GM18502 (cell line): ENCODE results near the gene NELL1.
A peak's percentile ranks its signal among the peaks of the same experiment; 100 is the strongest.

Experiments used
- ATAC-seq: cut with Tn5 transposase; IDR thresholded peaks from one replicate; pipeline ENCODE4 v1.9.1; 2021; ENCODE audit warnings: mild to moderate bottlenecking; ENCODE audit not compliant: unreplicated experiment, poor library complexity

NELL1 gene

GRCh38 chr11:21460082-21460481 lies 790.7 kb downstream of the NELL1 start:
- no peak for ATAC-seq

DNA sequence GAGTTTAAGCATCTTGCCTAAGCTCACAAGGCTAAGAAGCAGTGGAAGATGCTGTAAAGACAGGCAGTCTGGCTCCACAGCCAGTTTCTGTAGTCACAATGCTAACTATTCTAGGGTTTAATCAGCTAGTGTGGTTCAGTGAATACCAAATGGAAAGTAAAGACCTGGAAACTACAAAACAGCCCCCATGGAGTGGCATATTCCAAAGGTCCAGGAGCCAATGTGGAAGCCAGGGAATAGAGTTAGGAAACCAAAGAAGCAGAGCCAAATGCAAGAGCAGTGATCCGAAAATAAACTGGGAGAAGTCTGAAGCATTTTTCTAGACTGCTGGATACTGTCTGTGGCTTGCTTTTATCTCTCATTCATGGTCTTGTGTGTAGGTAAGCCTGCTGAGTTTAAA lies 792.3 kb downstream of the NELL1 start:
- no peak for ATAC-seq

- no peak for ATAC-seq
Observed at GRCh38 chr11:21464601-21465193, 795.3 kb downstream of the NELL1 start.

DNA sequence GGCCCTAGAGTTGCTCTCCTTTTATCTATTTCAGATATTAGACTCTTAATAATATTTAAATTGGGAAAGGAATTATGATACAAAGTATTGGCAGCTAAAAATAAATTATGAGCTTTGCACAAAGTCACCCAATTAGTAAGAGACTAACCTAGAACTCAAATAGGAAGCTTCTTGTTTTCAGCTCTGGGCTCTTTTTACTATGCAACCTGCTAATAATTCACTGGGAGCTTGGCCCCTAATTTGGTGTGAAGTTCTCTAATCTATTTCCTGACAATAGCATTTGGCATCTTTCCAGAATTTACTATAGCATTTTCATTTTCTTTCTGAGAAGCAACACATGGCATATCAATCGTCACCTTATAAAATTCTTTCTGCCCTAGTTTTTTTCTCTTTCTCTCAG lies 795.8 kb downstream of the NELL1 start:
- ATAC-seq, result no peak

- no peak for ATAC-seq
Observed at GRCh38 chr11:21465920-21466319, 796.5 kb downstream of the NELL1 start.

GRCh38 chr11:21470521-21470920 lies 801.1 kb downstream of the NELL1 start:
- ATAC-seq, result no peak

DNA sequence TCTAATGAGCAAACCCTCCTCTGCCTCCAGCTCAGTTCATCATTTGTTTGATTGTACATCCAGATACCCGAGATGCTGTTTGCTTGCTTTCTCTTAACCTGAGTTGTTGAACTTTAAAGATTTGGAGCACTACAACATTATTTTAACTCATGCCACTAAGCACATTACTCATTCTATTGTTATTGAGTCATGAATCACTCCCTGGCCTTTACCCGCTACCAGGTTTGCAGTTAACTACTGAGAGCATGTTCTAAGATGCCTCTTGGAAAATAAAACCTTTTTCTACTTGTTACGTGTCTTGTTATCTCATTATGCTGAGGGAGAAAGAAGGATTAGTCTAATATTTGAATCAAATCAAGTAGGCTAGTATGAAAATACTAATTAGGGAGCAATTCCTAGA lies 802.9 kb downstream of the NELL1 start:
- no peak for ATAC-seq

DNA sequence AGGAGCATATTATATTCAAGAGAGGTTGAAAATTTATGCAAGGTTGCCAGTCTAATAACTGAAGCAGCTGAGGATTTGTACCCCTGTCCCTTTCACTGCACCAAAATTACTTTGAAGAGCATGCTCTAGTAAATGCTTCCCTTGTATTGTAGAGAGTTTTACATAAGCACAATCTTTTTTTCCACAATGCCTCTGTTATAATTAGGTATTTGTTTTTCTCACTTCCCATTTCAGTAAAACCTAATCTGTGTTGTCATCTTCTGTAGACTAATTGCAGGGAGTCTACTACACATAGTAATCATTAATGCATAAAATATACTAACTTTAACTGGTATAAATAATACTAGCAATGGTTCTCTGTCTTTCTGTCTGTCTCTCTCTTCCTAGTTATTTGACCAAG lies 805.1 kb downstream of the NELL1 start:
- ATAC-seq, result no peak

GRCh38 chr11:21475276-21475675 lies 805.9 kb downstream of the NELL1 start:
- no peak for ATAC-seq

DNA sequence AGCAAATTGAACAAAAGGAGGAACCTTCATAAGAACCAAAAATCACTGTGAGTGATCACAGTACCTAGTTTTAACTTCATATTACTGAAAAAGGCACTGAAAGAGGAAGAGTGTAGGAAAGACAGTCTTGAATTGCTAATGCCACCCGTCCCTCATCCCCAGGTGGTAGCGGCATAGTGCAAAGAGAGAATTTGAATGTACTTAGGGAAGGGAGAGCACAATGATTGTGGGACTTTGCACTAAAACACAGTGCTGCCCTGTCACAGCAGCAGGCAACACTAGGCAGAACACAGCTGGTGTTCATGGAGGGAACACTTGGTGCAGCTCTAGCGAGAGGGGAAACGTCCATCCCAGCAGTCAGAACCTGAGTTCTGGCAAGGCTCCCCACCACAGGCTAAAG lies 807.2 kb downstream of the NELL1 start:
- no peak for ATAC-seq

DNA sequence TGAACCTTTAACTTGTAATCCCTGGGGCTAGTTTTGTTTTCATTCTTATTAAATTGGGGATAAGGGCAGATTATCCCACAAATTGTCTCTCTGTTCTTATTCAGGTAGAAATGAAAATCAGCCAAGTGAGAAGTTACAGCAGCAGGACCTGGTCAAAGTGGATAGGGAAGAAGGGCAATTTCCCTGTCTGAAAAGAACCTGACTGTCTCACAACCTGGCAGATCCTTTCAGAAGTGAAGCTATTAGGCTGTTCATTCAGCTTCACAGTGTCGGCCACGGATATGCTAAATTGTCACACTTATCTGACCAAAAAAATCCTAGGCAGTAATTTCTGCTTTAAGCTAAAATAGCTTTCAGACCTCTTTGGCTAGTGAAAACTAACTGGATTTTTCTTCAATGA lies 810.9 kb downstream of the NELL1 start:
- no peak for ATAC-seq

DNA sequence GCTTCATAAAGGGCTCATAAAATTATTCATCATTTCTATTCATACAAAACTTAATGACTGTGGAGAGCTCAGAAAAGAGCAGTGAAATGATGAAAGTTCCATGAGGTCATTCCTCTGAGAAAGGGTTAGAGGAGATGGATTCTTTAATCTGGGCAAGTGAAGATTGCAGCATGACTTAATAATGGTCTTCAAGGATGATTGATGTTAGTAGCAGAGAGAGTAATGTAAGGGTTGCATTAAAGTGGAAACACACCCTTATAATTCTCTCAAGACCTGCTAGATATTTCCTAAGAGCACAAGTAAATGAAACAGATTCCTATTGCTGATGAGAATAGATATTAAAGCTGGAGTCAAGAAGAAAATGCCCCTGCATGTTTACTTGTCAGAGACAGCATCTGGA lies 811.9 kb downstream of the NELL1 start:
- no peak for ATAC-seq

GRCh38 chr11:21484039-21484438 lies 814.7 kb downstream of the NELL1 start:
- ATAC-seq, result no peak

GRCh38 chr11:21485006-21485405 lies 815.6 kb downstream of the NELL1 start:
- no peak for ATAC-seq

GRCh38 chr11:21485426-21485825 lies 816.0 kb downstream of the NELL1 start:
- no peak for ATAC-seq

GRCh38 chr11:21489416-21490115 lies 820.2 kb downstream of the NELL1 start:
- ATAC-seq, result no peak

DNA sequence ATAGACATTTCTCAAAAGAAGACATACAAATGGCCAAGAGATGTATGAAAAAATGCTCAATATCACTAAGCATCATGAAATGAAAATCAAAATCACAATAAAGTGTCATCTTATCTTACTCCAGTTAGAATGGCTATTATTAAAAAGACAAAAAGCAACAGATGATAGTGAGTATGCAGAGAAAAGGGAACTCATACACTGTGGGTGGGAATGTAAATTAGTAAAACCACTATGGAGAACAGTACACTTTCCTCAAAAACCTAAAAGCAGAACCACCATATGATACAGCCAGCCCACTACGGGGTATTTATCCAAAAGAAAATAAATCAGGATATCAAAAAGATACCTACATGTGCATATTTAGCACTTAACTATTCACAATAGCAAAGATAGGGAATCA lies 823.5 kb downstream of the NELL1 start:
- no peak for ATAC-seq

DNA sequence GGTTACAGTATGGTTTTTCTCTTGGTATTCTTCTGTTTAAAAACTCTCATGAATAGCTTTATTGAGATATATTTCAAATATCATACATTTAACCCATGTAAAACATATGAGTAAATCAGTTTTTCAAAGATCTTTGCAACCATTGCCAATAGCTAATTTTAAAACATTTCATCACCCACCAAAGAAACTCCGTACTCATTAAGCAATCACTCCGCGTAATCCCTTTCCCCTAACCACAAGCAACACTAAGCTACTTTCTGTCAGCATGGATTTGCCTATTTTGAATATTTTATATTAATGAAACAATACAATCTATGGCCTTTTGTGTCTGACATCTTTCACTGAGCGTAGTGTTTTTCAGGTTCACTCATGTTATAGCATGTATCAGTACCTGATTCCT lies 825.6 kb downstream of the NELL1 start:
- ATAC-seq, result no peak

- ATAC-seq, result no peak
Observed at GRCh38 chr11:21495879-21496278, 826.5 kb downstream of the NELL1 start.

DNA sequence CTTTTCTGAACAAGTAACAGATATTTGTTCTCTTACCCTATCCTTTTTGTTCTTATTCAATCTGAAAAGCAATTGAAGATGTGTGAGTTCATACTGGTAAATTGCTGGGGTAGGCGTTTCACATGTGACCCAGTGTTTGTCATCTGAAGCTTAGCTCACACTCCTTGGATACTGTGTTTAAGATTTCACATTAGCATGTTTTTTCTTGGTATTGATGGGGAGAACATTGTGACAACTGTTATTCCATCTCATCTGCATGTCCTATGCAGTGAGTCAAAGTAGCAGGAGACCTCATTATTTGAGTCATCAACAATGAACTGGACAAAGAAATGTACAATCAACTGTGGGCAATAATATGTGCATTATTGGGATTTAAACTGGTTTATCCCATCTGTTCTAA lies 831.9 kb downstream of the NELL1 start:
- no peak for ATAC-seq

- ATAC-seq, result no peak
Observed at GRCh38 chr11:21505070-21505469, 835.7 kb downstream of the NELL1 start.

- ATAC-seq, result peak; percentile 93
Observed at GRCh38 chr11:21511835-21512440, 842.6 kb downstream of the NELL1 start.
